GM18907 (cell line): ENCODE measurements around the gene ARHGAP28.
"Not testable (repeated sequence)": the region's sequence is repeated elsewhere in the genome, so short reads cannot be mapped to it uniquely, and the experiment has no call there.

Experiments used
- ATAC-seq: cut with Tn5 transposase; IDR thresholded peaks from one replicate; pipeline ENCODE4 v1.9.1; 2021; ENCODE audit warnings: mild to moderate bottlenecking, moderate library complexity; ENCODE audit not compliant: unreplicated experiment

The ARHGAP28 gene

GRCh38 chr18:6773777-6774176 lies 44.3 kb downstream of the ARHGAP28 start:
- ATAC-seq: no peak

GRCh38 chr18:6775237-6775636 lies 45.7 kb downstream of the ARHGAP28 start:
- no peak for ATAC-seq

GRCh38 chr18:6775702-6776101 lies 46.2 kb downstream of the ARHGAP28 start:
- no peak for ATAC-seq

- ATAC-seq: no peak
These were observed 46.7 kb downstream of the ARHGAP28 start for GRCh38 chr18:6776188-6776587.

GRCh38 chr18:6777509-6777908 lies 48.0 kb downstream of the ARHGAP28 start:
- no peak for ATAC-seq

GRCh38 chr18:6778459-6779247 lies 49.1 kb downstream of the ARHGAP28 start:
- ATAC-seq: no peak

GRCh38 chr18:6781142-6781714 lies 51.7 kb downstream of the ARHGAP28 start:
- no peak for ATAC-seq

GRCh38 chr18:6781796-6782195 lies 52.3 kb downstream of the ARHGAP28 start:
- ATAC-seq: no peak

- no peak for ATAC-seq
These were observed 53.3 kb downstream of the ARHGAP28 start for GRCh38 chr18:6782861-6783260.

- ATAC-seq: no peak
These were observed 54.5 kb downstream of the ARHGAP28 start for GRCh38 chr18:6784046-6784445.

- no peak for ATAC-seq
These were observed 55.5 kb downstream of the ARHGAP28 start for GRCh38 chr18:6785001-6785400.

GRCh38 chr18:6785411-6785810 lies 55.9 kb downstream of the ARHGAP28 start:
- ATAC-seq: no peak

- no peak for ATAC-seq
These were observed 62.9 kb downstream of the ARHGAP28 start for GRCh38 chr18:6792391-6792790.

- ATAC-seq: no peak
These were observed 63.9 kb downstream of the ARHGAP28 start for GRCh38 chr18:6793455-6793854.

- ATAC-seq: no peak
These were observed 64.5 kb downstream of the ARHGAP28 start for GRCh38 chr18:6793986-6794385.

GRCh38 chr18:6795307-6795706 lies 65.8 kb downstream of the ARHGAP28 start:
- ATAC-seq: no peak

- ATAC-seq: no peak
These were observed 67.0 kb downstream of the ARHGAP28 start for GRCh38 chr18:6796511-6796910.

- no peak for ATAC-seq
These were observed 67.7 kb downstream of the ARHGAP28 start for GRCh38 chr18:6797171-6797570.

- ATAC-seq: no peak
These were observed 69.4 kb downstream of the ARHGAP28 start for GRCh38 chr18:6798896-6799295.

- not testable (repeated sequence) for ATAC-seq
These were observed 70.8 kb downstream of the ARHGAP28 start for GRCh38 chr18:6800309-6800708.

- ATAC-seq: no peak
These were observed 78.2 kb downstream of the ARHGAP28 start for GRCh38 chr18:6807515-6808257.

GRCh38 chr18:6810191-6810590 lies 80.7 kb downstream of the ARHGAP28 start:
- ATAC-seq: no peak
